OCI-LY1 (cell line): ENCODE results near the gene NOTCH1.

Experiments
- CTCF ChIP-seq: fragments of 200-600 bp; sonication (generic), shearing (Covaris generic); IDR thresholded peaks from 2 replicates; pipeline ENCODE4 v1.5.1; 2017; ENCODE audit warnings: mild to moderate bottlenecking, antibody characterized with exemption, low read length, moderate library complexity, mixed read lengths
- EZH2 ChIP-seq: fragments of 200-600 bp; sonication (generic), shearing (Covaris generic); IDR thresholded peaks from 2 replicates; pipeline ENCODE4 v1.8.0; 2017; ENCODE audit warnings: borderline replicate concordance, mixed run types, mild to moderate bottlenecking, antibody characterized with exemption, low read length, moderate library complexity, mixed read lengths

- TF ChIP-seq CTCF: no peak
- no peak for TF ChIP-seq EZH2
Measured at GRCh38 chr9:136550439-136551289, 4.8 kb upstream of the NOTCH1 start.
